ENCODE measurements around the gene DCHS1.

Gene DCHS1

GRCh38 chr11:6646918-6647679 is 8.5 kb downstream of the DCHS1 start:
- Histone ChIP-seq H3K36me3 (ENCODE audit: control insufficient read depth in 1 of 2, insufficient read depth in 2 of 2, low read length in 2 of 2) (no peaks in the 10 kb centered on the region), H3K4ac (ENCODE audit: low read depth, low read length) (no peak overlapping the region), H4K8ac (ENCODE audit: low read depth, low read length) (no peak overlapping the region), H3K14ac (ENCODE audit: low read length) (no peak overlapping the region), H3K18ac (ENCODE audit: low read length) (no peak overlapping the region), H3K9me3 (ENCODE audit: insufficient read depth, low read depth, low read length) (no peaks in the 10 kb centered on the region), H3K79me1 (ENCODE audit: low read length) (no peaks in the 10 kb centered on the region), H2BK5ac (ENCODE audit: low read depth, low read length, poor library complexity) (no peak overlapping the region), H3K79me2 (ENCODE audit: control insufficient read depth, insufficient read depth, low read length, poor library complexity) (no peaks in the 10 kb centered on the region), H3K4me3 (ENCODE audit: low read depth, low read length) (no peak overlapping the region), H3K4me2 (ENCODE audit: low read length) (no peak overlapping the region), H3K4me1 (ENCODE audit: control insufficient read depth in 1 of 2, insufficient read depth in 2 of 2, low read length in 2 of 2) (no peaks in the 10 kb centered on the region), H2BK120ac (ENCODE audit: insufficient read depth, low read length, poor library complexity) (no peak overlapping the region), H4K91ac (ENCODE audit: low read depth, low read length) (no peak overlapping the region), H3K27me3 (ENCODE audit: insufficient read depth, low read length) (no peaks in the 10 kb centered on the region), H3K9ac (ENCODE audit: low read length) (no peak overlapping the region), H2BK12ac (ENCODE audit: low read length) (no peak overlapping the region), H3K27ac (ENCODE audit: low read depth, low read length) (no peak overlapping the region), H4K12ac (ENCODE audit: low read depth, low read length) (no peak overlapping the region), H2AFZ (ENCODE audit: insufficient read depth, low read length, poor library complexity) (no peak overlapping the region), H3K23ac (ENCODE audit: low read length) (no peak overlapping the region), H2AK5ac (ENCODE audit: low read length) (no peak overlapping the region)
- no peak for DNase-seq
- no CpG with 5 or more reads among the region's 9 CpGs for WGBS (ENCODE audit: extremely low coverage, insufficient coverage, insufficient read length)

DNA sequence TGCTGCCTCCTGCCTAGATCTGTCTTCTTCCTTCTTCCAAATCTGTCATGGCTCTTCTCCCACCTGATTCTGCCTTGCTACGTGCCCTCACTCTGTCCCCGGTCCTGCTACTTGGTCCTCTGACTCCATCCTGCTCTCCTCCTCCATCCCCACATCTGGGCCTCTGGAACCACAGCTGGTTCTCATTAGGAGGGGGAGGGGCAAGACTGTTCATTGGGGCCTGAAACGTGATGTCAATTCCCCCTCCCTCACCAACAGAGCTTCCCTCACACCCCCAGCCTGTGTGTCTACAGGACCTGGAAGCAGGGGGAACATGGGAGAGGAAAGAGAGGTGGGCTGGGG is 9.1 kb downstream of the DCHS1 start:
- Histone ChIP-seq H2BK12ac (ENCODE audit: low read length) (no peak overlapping the region), H3K23ac (ENCODE audit: low read length) (no peak overlapping the region), H3K79me1 (ENCODE audit: low read length) (no peaks in the 10 kb centered on the region), H2AK5ac (ENCODE audit: low read length) (no peak overlapping the region), H2AFZ (ENCODE audit: insufficient read depth, low read length, poor library complexity) (no peak overlapping the region), H3K27me3 (ENCODE audit: insufficient read depth, low read length) (no peaks in the 10 kb centered on the region), H2BK5ac (ENCODE audit: low read depth, low read length, poor library complexity) (no peak overlapping the region), H3K9me3 (ENCODE audit: insufficient read depth, low read depth, low read length) (no peaks in the 10 kb centered on the region), H3K4me3 (ENCODE audit: low read depth, low read length) (no peak overlapping the region), H4K12ac (ENCODE audit: low read depth, low read length) (no peak overlapping the region), H4K8ac (ENCODE audit: low read depth, low read length) (no peak overlapping the region), H3K4ac (ENCODE audit: low read depth, low read length) (no peak overlapping the region), H3K36me3 (ENCODE audit: control insufficient read depth in 1 of 2, insufficient read depth in 2 of 2, low read length in 2 of 2) (no peaks in the 10 kb centered on the region), H2BK120ac (ENCODE audit: insufficient read depth, low read length, poor library complexity) (no peak overlapping the region), H3K9ac (ENCODE audit: low read length) (no peak overlapping the region), H3K4me2 (ENCODE audit: low read length) (no peak overlapping the region), H3K14ac (ENCODE audit: low read length) (no peak overlapping the region), H3K18ac (ENCODE audit: low read length) (no peak overlapping the region), H3K79me2 (ENCODE audit: control insufficient read depth, insufficient read depth, low read length, poor library complexity) (no peaks in the 10 kb centered on the region), H3K27ac (ENCODE audit: low read depth, low read length) (no peak overlapping the region), H4K91ac (ENCODE audit: low read depth, low read length) (no peak overlapping the region), H3K4me1 (ENCODE audit: control insufficient read depth in 1 of 2, insufficient read depth in 2 of 2, low read length in 2 of 2) (no peaks in the 10 kb centered on the region)
- DNase-seq = no peak
- no CpG with 5 or more reads among the region's 3 CpGs for WGBS (ENCODE audit: extremely low coverage, insufficient coverage, insufficient read length)

DNA sequence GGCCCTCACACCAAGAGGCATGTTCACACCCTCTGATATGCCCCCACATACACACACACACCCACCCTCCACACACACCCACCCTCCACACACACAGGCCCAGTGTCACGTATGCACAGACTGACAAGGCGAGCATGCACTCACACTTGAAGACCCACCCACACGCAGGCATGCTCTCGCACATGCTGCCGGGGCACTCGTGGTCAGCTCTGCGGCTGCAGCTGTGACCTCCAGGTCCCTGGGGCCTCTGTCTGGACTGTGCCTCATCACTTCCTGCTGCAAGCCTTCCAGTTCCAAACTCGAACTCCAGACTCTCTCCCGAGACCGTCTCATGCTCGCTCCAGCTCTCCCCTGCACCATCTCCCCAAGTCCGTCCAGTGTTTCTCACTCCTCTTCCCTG is 9.5 kb downstream of the DCHS1 start:
- no peak overlapping the region for H3K14ac ChIP-seq (ENCODE audit: low read length)
- H4K91ac ChIP-seq (ENCODE audit: low read depth, low read length) = no peak overlapping the region
- no peaks in the 10 kb centered on the region for H3K79me1 ChIP-seq (ENCODE audit: low read length)
- no CpG with 5 or more reads among the region's 12 CpGs for WGBS (ENCODE audit: extremely low coverage, insufficient coverage, insufficient read length)
- no peak for DNase-seq
- H2AFZ ChIP-seq (ENCODE audit: insufficient read depth, low read length, poor library complexity) = no peak overlapping the region
- H3K4me3 ChIP-seq (ENCODE audit: low read depth, low read length) = no peak overlapping the region
- H3K27me3 ChIP-seq (ENCODE audit: insufficient read depth, low read length) = no peaks in the 10 kb centered on the region
- no peak overlapping the region for H3K4ac ChIP-seq (ENCODE audit: low read depth, low read length)
- H4K8ac ChIP-seq (ENCODE audit: low read depth, low read length) = no peak overlapping the region
- H4K12ac ChIP-seq (ENCODE audit: low read depth, low read length) = no peak overlapping the region
- no peak overlapping the region for H2BK120ac ChIP-seq (ENCODE audit: insufficient read depth, low read length, poor library complexity)
- no peaks in the 10 kb centered on the region for H3K79me2 ChIP-seq (ENCODE audit: control insufficient read depth, insufficient read depth, low read length, poor library complexity)
- no peaks in the 10 kb centered on the region for H3K36me3 ChIP-seq (ENCODE audit: control insufficient read depth in 1 of 2, insufficient read depth in 2 of 2, low read length in 2 of 2)
- H3K9me3 ChIP-seq (ENCODE audit: insufficient read depth, low read depth, low read length) = no peaks in the 10 kb centered on the region
- H3K23ac ChIP-seq (ENCODE audit: low read length) = no peak overlapping the region
- H2BK12ac ChIP-seq (ENCODE audit: low read length) = no peak overlapping the region
- no peak overlapping the region for H3K18ac ChIP-seq (ENCODE audit: low read length)
- no peak overlapping the region for H2BK5ac ChIP-seq (ENCODE audit: low read depth, low read length, poor library complexity)
- no peak overlapping the region for H3K4me2 ChIP-seq (ENCODE audit: low read length)
- no peaks in the 10 kb centered on the region for H3K4me1 ChIP-seq (ENCODE audit: control insufficient read depth in 1 of 2, insufficient read depth in 2 of 2, low read length in 2 of 2)
- H3K27ac ChIP-seq (ENCODE audit: low read depth, low read length) = no peak overlapping the region
- H3K9ac ChIP-seq (ENCODE audit: low read length) = no peak overlapping the region
- no peak overlapping the region for H2AK5ac ChIP-seq (ENCODE audit: low read length)

DNA sequence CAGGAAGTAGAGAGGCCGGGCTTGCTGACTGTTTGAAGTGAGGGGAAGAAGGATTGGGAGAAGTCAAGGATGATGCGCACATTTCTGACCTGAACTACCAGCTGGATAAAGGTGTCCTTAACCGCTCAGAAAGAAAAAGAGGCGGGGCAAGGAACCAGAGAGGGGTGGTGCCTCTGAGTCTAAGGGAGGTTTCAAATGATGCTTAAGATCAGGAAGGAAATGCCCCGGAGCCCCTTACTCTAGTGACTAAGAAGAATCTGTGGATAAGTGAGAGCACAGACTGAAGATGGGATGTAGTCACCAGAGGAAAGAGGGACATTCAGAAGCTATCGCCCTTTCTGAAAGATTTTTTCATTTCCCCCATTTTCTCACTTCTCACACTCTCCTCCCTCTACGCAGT is 12.7 kb downstream of the DCHS1 start:
- DNase-seq = no peak
- Histone ChIP-seq H3K4me1 (ENCODE audit: control insufficient read depth in 1 of 2, insufficient read depth in 2 of 2, low read length in 2 of 2) (peaks cover 2 to 4% of the 10 kb centered on the region in 2 experiments), H3K4ac (ENCODE audit: low read depth, low read length) (no peak overlapping the region), H2BK12ac (ENCODE audit: low read length) (no peak overlapping the region), H4K12ac (ENCODE audit: low read depth, low read length) (no peak overlapping the region), H3K9ac (ENCODE audit: low read length) (no peak overlapping the region), H3K18ac (ENCODE audit: low read length) (no peak overlapping the region), H3K27ac (ENCODE audit: low read depth, low read length) (no peak overlapping the region), H2AFZ (ENCODE audit: insufficient read depth, low read length, poor library complexity) (no peak overlapping the region), H2BK120ac (ENCODE audit: insufficient read depth, low read length, poor library complexity) (no peak overlapping the region), H3K4me3 (ENCODE audit: low read depth, low read length) (no peak overlapping the region), H3K9me3 (ENCODE audit: insufficient read depth, low read depth, low read length) (peaks cover 6% of the 10 kb centered on the region), H3K79me2 (ENCODE audit: control insufficient read depth, insufficient read depth, low read length, poor library complexity) (no peaks in the 10 kb centered on the region), H4K91ac (ENCODE audit: low read depth, low read length) (no peak overlapping the region), H4K8ac (ENCODE audit: low read depth, low read length) (no peak overlapping the region), H2BK5ac (ENCODE audit: low read depth, low read length, poor library complexity) (no peak overlapping the region), H3K27me3 (ENCODE audit: insufficient read depth, low read length) (no peaks in the 10 kb centered on the region), H3K36me3 (ENCODE audit: control insufficient read depth in 1 of 2, insufficient read depth in 2 of 2, low read length in 2 of 2) (no peaks in the 10 kb centered on the region), H3K4me2 (ENCODE audit: low read length) (no peak overlapping the region), H3K79me1 (ENCODE audit: low read length) (no peaks in the 10 kb centered on the region), H3K23ac (ENCODE audit: low read length) (no peak overlapping the region), H3K14ac (ENCODE audit: low read length) (no peak overlapping the region), H2AK5ac (ENCODE audit: low read length) (no peak overlapping the region)
- no CpG with 5 or more reads among the region's 7 CpGs for WGBS (ENCODE audit: extremely low coverage, insufficient coverage, insufficient read length)

All from trophoblast cell (in vitro differentiated cells and primary cell).